ENCODE measurements around the gene CAMTA1. TPM values are rescaled to one million over a fixed set of nuclear protein-coding genes. Genes with fewer than 3 reads are reported as not detected.

CAMTA1 gene
- polyA plus RNA-seq, 1 donor (not counting 4 experiments of a cell fraction or from before 2014, with no cell fraction given) = 51.4 TPM

GRCh38 chr1:6872573-6873261 is 87.5 kb downstream of the CAMTA1 start:
- Histone ChIP-seq H3K27me3 (ENCODE audit: control insufficient read depth, extremely low read depth, insufficient read depth, low read length) (no peaks in the 10 kb centered on the region), H3K4me1 (ENCODE audit: control insufficient read depth, extremely low read depth, insufficient read depth, low read length) (peaks cover 31% of the 10 kb centered on the region), H3K79me2 (ENCODE audit: control insufficient read depth, insufficient read depth, low read length) (peaks cover 6% of the 10 kb centered on the region), H4K20me1 (ENCODE audit: control insufficient read depth, extremely low read depth, insufficient read depth, low read length) (no peaks in the 10 kb centered on the region), H3K9ac (ENCODE audit: control insufficient read depth, extremely low read depth, insufficient read depth, low read length) (no peak overlapping the region), H3K27ac (ENCODE audit: control insufficient read depth, insufficient read depth, low read length) (no peak overlapping the region), H3K9me1 (ENCODE audit: control insufficient read depth, extremely low read depth, insufficient read depth, low read length) (no peaks in the 10 kb centered on the region), H3K4me2 (ENCODE audit: control insufficient read depth, extremely low read depth, insufficient read depth, low read depth, low read length) (no peak overlapping the region), H3K4me3 (ENCODE audit: control insufficient read depth in 2 of 3, extremely low read depth in 1 of 3, insufficient read depth in 2 of 3, low read depth in 1 of 3, low read length in 3 of 3) (no peak overlapping the region), H3K9me3 (ENCODE audit: control insufficient read depth, low read depth, low read length) (no peaks in the 10 kb centered on the region), H3K36me3 (ENCODE audit: control insufficient read depth in 2 of 2, extremely low read depth in 1 of 2, insufficient read depth in 2 of 2, low read length in 2 of 2) (no peaks in the 10 kb centered on the region), H2AFZ (ENCODE audit: control insufficient read depth, low read length) (no peak overlapping the region)
- TF ChIP-seq EZH2 (IDR thresholded peaks at IDR 0.05; ENCODE audit: low read length) = no peak
- TF ChIP-seq, protein P1, sequence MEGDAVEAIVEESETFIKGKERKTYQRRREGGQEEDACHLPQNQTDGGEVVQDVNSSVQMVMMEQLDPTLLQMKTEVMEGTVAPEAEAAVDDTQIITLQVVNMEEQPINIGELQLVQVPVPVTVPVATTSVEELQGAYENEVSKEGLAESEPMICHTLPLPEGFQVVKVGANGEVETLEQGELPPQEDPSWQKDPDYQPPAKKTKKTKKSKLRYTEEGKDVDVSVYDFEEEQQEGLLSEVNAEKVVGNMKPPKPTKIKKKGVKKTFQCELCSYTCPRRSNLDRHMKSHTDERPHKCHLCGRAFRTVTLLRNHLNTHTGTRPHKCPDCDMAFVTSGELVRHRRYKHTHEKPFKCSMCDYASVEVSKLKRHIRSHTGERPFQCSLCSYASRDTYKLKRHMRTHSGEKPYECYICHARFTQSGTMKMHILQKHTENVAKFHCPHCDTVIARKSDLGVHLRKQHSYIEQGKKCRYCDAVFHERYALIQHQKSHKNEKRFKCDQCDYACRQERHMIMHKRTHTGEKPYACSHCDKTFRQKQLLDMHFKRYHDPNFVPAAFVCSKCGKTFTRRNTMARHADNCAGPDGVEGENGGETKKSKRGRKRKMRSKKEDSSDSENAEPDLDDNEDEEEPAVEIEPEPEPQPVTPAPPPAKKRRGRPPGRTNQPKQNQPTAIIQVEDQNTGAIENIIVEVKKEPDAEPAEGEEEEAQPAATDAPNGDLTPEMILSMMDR (optimal IDR thresholded peaks at IDR 0.05 in 1 of 3, IDR thresholded peaks at IDR 0.05 in 1 of 3, conservative IDR thresholded peaks at IDR 0.05 in 1 of 3; ENCODE audit: extremely low read depth in 1 of 3, insufficient read depth in 2 of 3, low read length in 3 of 3) = no peak
- DNase-seq (ENCODE audit: low read depth, low spot score) (no peak), FAIRE-seq (no peak)
- dilution Hi-C loops (cut with MboI; ENCODE audit: extremely low pct_ligation_motif_present, low sequenced_read_pairs) = no loop called here

DNA sequence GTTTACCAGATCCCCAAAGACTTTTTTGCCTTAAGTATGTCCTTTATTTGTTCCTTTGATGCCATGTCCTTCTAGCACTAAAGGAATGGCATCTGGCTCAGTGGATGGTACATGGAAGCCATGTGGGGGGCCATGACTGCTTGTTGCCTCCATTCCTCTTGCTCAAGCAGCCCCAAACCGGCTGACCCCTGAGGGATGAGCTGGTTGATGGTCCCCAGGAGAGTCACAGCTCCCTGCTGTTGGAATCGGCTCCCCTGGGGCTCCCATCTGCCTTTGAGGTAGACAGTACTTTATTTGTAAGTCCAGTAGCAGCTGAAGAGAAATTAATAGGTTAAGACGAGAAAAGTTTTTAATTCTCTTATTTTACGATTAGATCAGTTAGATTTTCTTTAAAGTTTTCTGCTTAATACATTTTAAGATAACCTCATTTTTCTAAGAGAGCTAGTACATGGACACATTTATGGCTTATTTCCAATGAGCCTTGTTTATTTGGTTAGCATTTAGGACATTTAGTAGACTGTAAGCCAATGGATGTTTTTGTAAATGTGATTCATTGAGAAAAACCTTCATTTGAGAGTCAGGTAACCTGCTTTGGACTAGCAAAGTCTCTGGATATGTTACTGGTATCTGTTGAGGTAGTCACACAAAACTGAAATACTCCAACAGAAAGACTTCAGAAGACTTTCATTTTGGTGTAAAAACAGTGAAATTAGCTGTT is 88.2 kb downstream of the CAMTA1 start:
- TF ChIP-seq EZH2 (IDR thresholded peaks at IDR 0.05; ENCODE audit: low read length) = no peak
- TF ChIP-seq, protein P1 (optimal IDR thresholded peaks at IDR 0.05 in 1 of 3, IDR thresholded peaks at IDR 0.05 in 1 of 3, conservative IDR thresholded peaks at IDR 0.05 in 1 of 3; ENCODE audit: extremely low read depth in 1 of 3, insufficient read depth in 2 of 3, low read length in 3 of 3) = no peak
- Histone ChIP-seq H2AFZ (ENCODE audit: control insufficient read depth, low read length) (no peak overlapping the region), H3K4me3 (ENCODE audit: control insufficient read depth in 2 of 3, extremely low read depth in 1 of 3, insufficient read depth in 2 of 3, low read depth in 1 of 3, low read length in 3 of 3) (no peak overlapping the region), H3K27ac (ENCODE audit: control insufficient read depth, insufficient read depth, low read length) (no peak overlapping the region), H3K27me3 (ENCODE audit: control insufficient read depth, extremely low read depth, insufficient read depth, low read length) (no peaks in the 10 kb centered on the region), H3K4me1 (ENCODE audit: control insufficient read depth, extremely low read depth, insufficient read depth, low read length) (peaks cover 23% of the 10 kb centered on the region), H3K9me3 (ENCODE audit: control insufficient read depth, low read depth, low read length) (no peaks in the 10 kb centered on the region), H3K9me1 (ENCODE audit: control insufficient read depth, extremely low read depth, insufficient read depth, low read length) (no peaks in the 10 kb centered on the region), H3K4me2 (ENCODE audit: control insufficient read depth, extremely low read depth, insufficient read depth, low read depth, low read length) (no peak overlapping the region), H3K79me2 (ENCODE audit: control insufficient read depth, insufficient read depth, low read length) (peaks cover 6% of the 10 kb centered on the region), H3K9ac (ENCODE audit: control insufficient read depth, extremely low read depth, insufficient read depth, low read length) (no peak overlapping the region), H3K36me3 (ENCODE audit: control insufficient read depth in 2 of 2, extremely low read depth in 1 of 2, insufficient read depth in 2 of 2, low read length in 2 of 2) (peaks cover 0 to under 1% of the 10 kb centered on the region in 2 experiments), H4K20me1 (ENCODE audit: control insufficient read depth, extremely low read depth, insufficient read depth, low read length) (no peaks in the 10 kb centered on the region)
- dilution Hi-C loops (cut with MboI; ENCODE audit: extremely low pct_ligation_motif_present, low sequenced_read_pairs) = no loop called here
- DNase-seq (ENCODE audit: low read depth, low spot score) (no peak), FAIRE-seq (no peak)

Measured in keratinocyte (primary cell).